ENCODE measurements around the gene MYADML2. TPM values are rescaled to one million over a fixed set of nuclear protein-coding genes. Genes with fewer than 3 reads are reported as not detected.
"Not testable (repeated sequence)": the region's sequence is repeated elsewhere in the genome, so short reads cannot be mapped to it uniquely, and the experiment has no call there.

The MYADML2 gene
- total and polyA plus RNA-seq, 7 experiments from 2014 or later = not detected

GRCh38 chr17:81920612-81921536, 26.2 kb downstream of the MYADML2 start:
- Histone ChIP-seq H3K4me3 (ENCODE audit: low read length) (no peak overlapping the region), H3K27me3 (ENCODE audit: control insufficient read depth in 2 of 2, insufficient read depth in 2 of 2, low read length in 2 of 2) (no peaks in the 10 kb centered on the region), H3K4me1 (ENCODE audit: control insufficient read depth in 2 of 2, insufficient read depth in 2 of 2, low read length in 2 of 2) (peaks cover 20 to 27% of the 10 kb centered on the region in 2 donors), H3K36me3 (ENCODE audit: control insufficient read depth in 2 of 3, insufficient read depth in 3 of 3, low read length in 3 of 3) (peaks cover 0 to 9% (median 0%) of the 10 kb centered on the region in 3 experiments), H3K27ac (ENCODE audit: low read depth, low read length) (no peak overlapping the region), H3K9me3 (ENCODE audit: control insufficient read depth in 2 of 3, low read length in 3 of 3) (no peaks in the 10 kb centered on the region)
- DNase-seq (no peak), ATAC-seq (no peak)
- H3K36me3 Mint-ChIP-seq = peaks cover 0 to 5% (median 0%) of the 10 kb centered on the region in 5 donors
- no peaks in the 10 kb centered on the region for H3K27me3 Mint-ChIP-seq
- ChIA-PET CTCF (no interaction called here), POLR2A (no interaction called here)
- no peak overlapping the region for H3K4me3 Mint-ChIP-seq
- H3K27ac Mint-ChIP-seq = peak overlapping the region in 2 of 9 donors; percentile 15 to 56
- peaks cover 10 to 57% (median 43%) of the 10 kb centered on the region in 7 donors for H3K4me1 Mint-ChIP-seq
- peaks cover 0 to 2% (median 0%) of the 10 kb centered on the region in 11 donors for H3K9me3 Mint-ChIP-seq
- intact Hi-C loops (cut with micrococcal nuclease) = no loop called here

- Mint-ChIP-seq H3K27me3 (no peaks in the 10 kb centered on the region), H3K9me3 (peaks cover 0 to 2% (median 0%) of the 10 kb centered on the region in 11 donors), H3K36me3 (peaks cover 0 to 16% (median 0%) of the 10 kb centered on the region in 5 donors), H3K4me3 (peak overlapping the region in 7 of 10 donors; percentile 18 to 92 (median 90)), H3K27ac (peak overlapping the region in 8 of 9 donors; percentile 12 to 90 (median 84)), H3K4me1 (peaks cover 14 to 47% (median 34%) of the 10 kb centered on the region in 7 donors)
- no peaks in the 10 kb centered on the region for H3K9me3 ChIP-seq (ENCODE audit: control insufficient read depth in 2 of 3, low read length in 3 of 3)
- ChIA-PET CTCF (no interaction called here), POLR2A (interaction anchor here (0.9 kb wide), 1 partner anchor 13 kb away, joined by 3 read pairs; no protein-coding TSS in a partner anchor)
- H3K4me3 ChIP-seq (ENCODE audit: low read length) = no peak overlapping the region
- no peaks in the 10 kb centered on the region for H3K27me3 ChIP-seq (ENCODE audit: control insufficient read depth in 2 of 2, insufficient read depth in 2 of 2, low read length in 2 of 2)
- no peak for ATAC-seq
- H3K27ac ChIP-seq (ENCODE audit: low read depth, low read length) = peak overlapping the region; percentile 80
- H3K36me3 ChIP-seq (ENCODE audit: control insufficient read depth in 2 of 3, insufficient read depth in 3 of 3, low read length in 3 of 3) = peaks cover 8 to 28% (median 10%) of the 10 kb centered on the region in 3 experiments
- peaks cover 13 to 20% of the 10 kb centered on the region in 2 donors for H3K4me1 ChIP-seq (ENCODE audit: control insufficient read depth in 2 of 2, insufficient read depth in 2 of 2, low read length in 2 of 2)
- no peak for DNase-seq
- intact Hi-C loops (cut with micrococcal nuclease) = loop anchor here (1.0 to 2.0 kb wide), 4 partner anchors 7 to 58 kb away; partner anchors contain the start of genes ALYREF (in 1 of the 2), ANAPC11 (in 1 of the 2), MAFG (in 1 of the 2) and P4HB (in 1 of the 2)
Measured at GRCh38 chr17:81918832-81919545, 28.0 kb downstream of the MYADML2 start.

- Histone ChIP-seq H3K36me3 (ENCODE audit: control insufficient read depth in 2 of 3, insufficient read depth in 3 of 3, low read length in 3 of 3) (peaks cover 12 to 35% (median 16%) of the 10 kb centered on the region in 3 experiments), H3K27ac (ENCODE audit: low read depth, low read length) (peak overlapping the region; percentile 80), H3K4me1 (ENCODE audit: control insufficient read depth in 2 of 2, insufficient read depth in 2 of 2, low read length in 2 of 2) (peaks cover 13 to 20% of the 10 kb centered on the region in 2 donors)
- CTCF ChIA-PET; H3K9me3 Mint-ChIP-seq; H3K4me3 ChIP-seq (ENCODE audit: low read length); H3K9me3 ChIP-seq (ENCODE audit: control insufficient read depth in 2 of 3, low read length in 3 of 3); H3K27me3 Mint-ChIP-seq; DNase-seq; H3K27me3 ChIP-seq (ENCODE audit: control insufficient read depth in 2 of 2, insufficient read depth in 2 of 2, low read length in 2 of 2): not testable (repeated sequence)
- intact Hi-C loops (cut with micrococcal nuclease) = loop anchor here (1.0 to 2.0 kb wide), 4 partner anchors 8 to 58 kb away; partner anchors contain the start of genes ALYREF (in 1 of the 2), ANAPC11 (in 1 of the 2), MAFG (in 1 of the 2) and P4HB (in 1 of the 2)
- Mint-ChIP-seq H3K4me1 (peaks cover 14 to 45% (median 35%) of the 10 kb centered on the region in 7 donors), H3K36me3 (peaks cover 0 to 19% (median 2%) of the 10 kb centered on the region in 5 donors), H3K27ac (peak overlapping the region; percentile 82 to 90 (median 85)), H3K4me3 (peak overlapping the region; percentile 81 to 92 (median 88))
- POLR2A ChIA-PET = interaction anchor here (1.5 to 1.8 kb wide), 2 partner anchors 46 to 48 kb away, joined by 6 to 7 read pairs; partner anchors contain the start of gene ARHGDIA
- peak; percentile 26 for ATAC-seq
Measured at GRCh38 chr17:81918333-81918669, 28.7 kb downstream of the MYADML2 start.

GRCh38 chr17:81917565-81918332, 29.3 kb downstream of the MYADML2 start, which contains the start of gene SIRT7:
TSS of gene SIRT7 (minus strand) at chr17:81918176. CDS start at chr17:81918131, 45 bp downstream.
- ChIA-PET POLR2A (interaction anchor here (0.7 to 1.8 kb wide), 9 partner anchors 8 to 823 kb away, joined by 3 to 16 read pairs (median 5); partner anchors contain the start of genes ALYREF, ANAPC11, ARHGDIA and MAFG), CTCF (interaction anchor here (0.7 to 0.8 kb wide), 3 partner anchors 9 to 245 kb away, joined by 3 to 4 read pairs (median 3); no protein-coding TSS in a partner anchor)
- Mint-ChIP-seq H3K27me3 (no peaks in the 10 kb centered on the region), H3K4me1 (peaks cover 14 to 47% (median 35%) of the 10 kb centered on the region in 7 donors), H3K36me3 (peaks cover 0 to 25% (median 4%) of the 10 kb centered on the region in 5 donors), H3K4me3 (peak within 1 kb of the TSS; percentile 81 to 92 (median 88)), H3K27ac (peak within 1 kb of the TSS; percentile 82 to 90 (median 85)), H3K9me3 (peaks cover 0 to 2% (median 0%) of the 10 kb centered on the region in 11 donors)
- peak; percentile 69 to 83 (median 78) for DNase-seq
- H3K27ac ChIP-seq (ENCODE audit: low read depth, low read length) = peak within 1 kb of the TSS; percentile 80
- peak within 1 kb of the TSS; percentile 49 for H3K4me3 ChIP-seq (ENCODE audit: low read length)
- H3K4me1 ChIP-seq (ENCODE audit: control insufficient read depth in 2 of 2, insufficient read depth in 2 of 2, low read length in 2 of 2) = peaks cover 13 to 20% of the 10 kb centered on the region in 2 donors
- peaks cover 12 to 41% (median 18%) of the 10 kb centered on the region in 3 experiments for H3K36me3 ChIP-seq (ENCODE audit: control insufficient read depth in 2 of 3, insufficient read depth in 3 of 3, low read length in 3 of 3)
- no peaks in the 10 kb centered on the region for H3K27me3 ChIP-seq (ENCODE audit: control insufficient read depth in 2 of 2, insufficient read depth in 2 of 2, low read length in 2 of 2)
- peak; percentile 93 for ATAC-seq
- H3K9me3 ChIP-seq (ENCODE audit: control insufficient read depth in 2 of 3, low read length in 3 of 3) = no peaks in the 10 kb centered on the region
- intact Hi-C loops (cut with micrococcal nuclease) = loop anchor here (1.0 to 2.0 kb wide), 4 partner anchors 9 to 57 kb away; partner anchors contain the start of genes ALYREF (in 1 of the 2), ANAPC11 (in 1 of the 2), MAFG (in 1 of the 2) and P4HB (in 1 of the 2)

DNA sequence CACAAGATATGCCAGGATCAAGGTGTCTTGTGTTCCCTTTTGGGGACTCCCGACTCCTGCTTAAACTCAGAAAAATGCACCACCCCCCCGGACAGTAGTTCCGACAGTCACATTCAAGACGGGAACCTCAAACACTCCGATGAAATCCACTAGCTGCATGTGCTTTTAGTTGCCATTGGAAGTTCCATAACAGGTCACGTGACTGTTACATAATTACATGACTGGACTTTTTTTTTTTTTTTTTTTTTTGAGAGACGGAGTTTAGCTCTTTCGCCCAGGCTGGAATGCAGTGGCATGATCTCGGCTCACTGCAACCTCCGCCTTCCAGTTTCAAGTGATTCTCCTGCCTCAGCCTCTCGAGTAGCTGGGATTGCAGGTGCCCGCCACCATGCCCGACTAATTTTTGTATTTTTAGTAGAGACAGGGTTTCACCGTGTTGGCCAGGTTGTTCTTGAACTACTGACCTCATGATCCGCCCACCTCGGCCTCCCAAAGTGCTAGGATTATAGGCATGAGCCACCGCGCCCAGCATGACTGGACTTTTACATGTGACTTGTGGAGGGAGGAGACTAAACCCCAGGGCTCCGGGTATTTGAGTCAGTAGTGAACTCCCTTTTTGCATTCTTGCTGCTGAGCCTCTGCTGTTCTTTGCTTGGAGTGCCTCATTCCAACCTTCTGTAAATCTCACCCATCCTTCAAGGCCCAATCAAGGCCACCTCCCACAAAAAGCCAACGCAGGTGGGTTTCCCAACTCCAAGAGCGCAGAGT, 30.6 kb downstream of the MYADML2 start:
- Histone ChIP-seq H3K9me3 (ENCODE audit: control insufficient read depth in 2 of 3, low read length in 3 of 3) (no peaks in the 10 kb centered on the region), H3K27ac (ENCODE audit: low read depth, low read length) (no peak overlapping the region), H3K27me3 (ENCODE audit: control insufficient read depth in 2 of 2, insufficient read depth in 2 of 2, low read length in 2 of 2) (no peaks in the 10 kb centered on the region), H3K36me3 (ENCODE audit: control insufficient read depth in 2 of 3, insufficient read depth in 3 of 3, low read length in 3 of 3) (peaks cover 12 to 45% (median 18%) of the 10 kb centered on the region in 3 experiments), H3K4me1 (ENCODE audit: control insufficient read depth in 2 of 2, insufficient read depth in 2 of 2, low read length in 2 of 2) (peaks cover 13 to 20% of the 10 kb centered on the region in 2 donors), H3K4me3 (ENCODE audit: low read length) (peak overlapping the region; percentile 49)
- POLR2A ChIA-PET = interaction anchor here (0.6 to 1.9 kb wide), 10 partner anchors 8 to 391 kb away, joined by 3 to 16 read pairs (median 5); partner anchors contain the start of genes ALYREF, ANAPC11, ARHGDIA and MAFG
- DNase-seq = no peak
- H3K4me3 Mint-ChIP-seq = peak overlapping the region; percentile 79 to 91 (median 86)
- no peaks in the 10 kb centered on the region for H3K27me3 Mint-ChIP-seq
- H3K27ac Mint-ChIP-seq = peak overlapping the region in 8 of 9 donors; percentile 25 to 79 (median 65)
- intact Hi-C loops (cut with micrococcal nuclease) = no loop called here
- peaks cover 0 to 2% (median 0%) of the 10 kb centered on the region in 11 donors for H3K9me3 Mint-ChIP-seq
- CTCF ChIA-PET = interaction anchor here (0.6 kb wide), 1 partner anchor 350 kb away, joined by 3 read pairs; no protein-coding TSS in a partner anchor
- peaks cover 0 to 26% (median 4%) of the 10 kb centered on the region in 5 donors for H3K36me3 Mint-ChIP-seq
- no peak for ATAC-seq
- H3K4me1 Mint-ChIP-seq = peaks cover 14 to 50% (median 35%) of the 10 kb centered on the region in 7 donors
